Endothelial cell of umbilical vein (primary cell): ENCODE results near the gene FUT7. TPM values are rescaled to one million over a fixed set of nuclear protein-coding genes. Genes with fewer than 3 reads are reported as not detected.

Experiments used
- BruUV-seq: library from RNA; stranded (reverse); fragments of 400-500 nt; replicated peaks from 2 replicates; lab custom pipeline; 2021; lab: Mats Ljungman, UMichigan
- CTCF ChIA-PET: fragments of 300-600, 350-600 bp; sonication (Branson Sonifier 250); formaldehyde crosslinking; loops from one replicate; lab custom pipeline; 2021; ENCODE audit warnings: antibody characterized with exemption, inconsistent platforms; lab: Charles Lee
- POLR2A ChIA-PET: fragments of 300-600, 350-600 bp; sonication (Branson Sonifier 250); formaldehyde crosslinking; loops from one replicate; lab custom pipeline; 2021; ENCODE audit warnings: antibody characterized with exemption, inconsistent platforms; lab: Charles Lee
- DNase-seq: peaks from one replicate; pipeline ENCODE4 v3.0.0-alpha.2; 2011; ENCODE audit warnings: low read depth, low spot score
- FAIRE-seq: peaks from 2 replicates; lab custom pipeline; 2011; peaks lifted over from hg19 to GRCh38; lab: Jason Lieb, UNC
- H2AFZ ChIP-seq: 2 replicates; pipeline ENCODE4 v1.6.0; 2012; ENCODE audit warnings: low read depth, low read length, control low read depth, inconsistent platforms
- H3K27ac ChIP-seq: 2 replicates; pipeline ENCODE4 v1.5.1; 2011; ENCODE audit warnings: low read depth, mild to moderate bottlenecking, control low read depth, low read length, moderate library complexity; ENCODE audit not compliant: insufficient read depth
- H3K27me3 ChIP-seq, 2 experiments: 2 replicates each; pipeline versions ENCODE4 v1.6.0 to v1.6.1; 2011; ENCODE audit warnings: low read length in 2 of 2, mixed read lengths in 1 of 2; ENCODE audit not compliant: control insufficient read depth in 2 of 2, insufficient read depth in 2 of 2
- H3K36me3 ChIP-seq, 2 experiments: 2 replicates in 1 of 2; 3 replicates in 1 of 2; pipeline ENCODE4 v1.5.1; 2011; ENCODE audit warnings: low read length in 2 of 2, mild to moderate bottlenecking in 1 of 2, moderate library complexity in 1 of 2; ENCODE audit not compliant: control insufficient read depth in 2 of 2, insufficient read depth in 2 of 2; ENCODE audit errors: extremely low read depth in 1 of 2
- H3K4me1 ChIP-seq: 3 replicates; pipeline ENCODE4 v1.5.1; 2011; ENCODE audit warnings: mild to moderate bottlenecking, low read length; ENCODE audit not compliant: control insufficient read depth, insufficient read depth; ENCODE audit errors: extremely low read depth
- H3K4me2 ChIP-seq: 2 replicates; pipeline ENCODE4 v1.6.1; 2011; ENCODE audit warnings: low read length, control low read depth, mixed read lengths; ENCODE audit not compliant: insufficient read depth
- H3K4me3 ChIP-seq, 3 experiments: fragments of 200-600 bp in 1 of 3; sonication (generic), shearing (Covaris generic) in 1 of 3; replicated peaks in 1 of 3; 2 replicates each; pipeline ENCODE4 v1.5.1; 2011 to 2016; ENCODE audit warnings: control low read depth in 3 of 3, low read length in 3 of 3, mild to moderate bottlenecking in 2 of 3, inconsistent platforms in 1 of 3, low read depth in 1 of 3, moderate library complexity in 1 of 3; ENCODE audit not compliant: insufficient read depth in 1 of 3
- H3K79me2 ChIP-seq: 2 replicates; pipeline ENCODE4 v1.6.0; 2012; ENCODE audit warnings: low read length, inconsistent platforms; ENCODE audit not compliant: control insufficient read depth, insufficient read depth
- H3K9ac ChIP-seq: replicated peaks from 2 replicates; pipeline ENCODE3; 2011; ENCODE audit warnings: low read length, control low read depth; ENCODE audit not compliant: insufficient read depth; ENCODE audit errors: extremely low read depth
- H3K9me1 ChIP-seq: replicated peaks from 3 replicates; pipeline ENCODE4 v1.6.0; 2011; ENCODE audit warnings: mild to moderate bottlenecking, low read length; ENCODE audit not compliant: control insufficient read depth, insufficient read depth; ENCODE audit errors: extremely low read depth
- H3K9me3 ChIP-seq: replicated peaks from 2 replicates; pipeline ENCODE4 v1.5.1; 2012; ENCODE audit warnings: low read length, inconsistent platforms; ENCODE audit not compliant: control insufficient read depth, insufficient read depth
- H4K20me1 ChIP-seq: replicated peaks from 2 replicates; pipeline ENCODE3; 2011; ENCODE audit warnings: mild to moderate bottlenecking, low read length; ENCODE audit not compliant: control insufficient read depth, insufficient read depth; ENCODE audit errors: extremely low read depth
- EZH2 ChIP-seq: IDR thresholded peaks from 2 replicates; pipeline ENCODE4 v1.6.1; 2012; ENCODE audit warnings: borderline replicate concordance, low read depth, mild to moderate bottlenecking, moderate library complexity, low read length, inconsistent platforms; ENCODE audit not compliant: severe bottlenecking
- FOS ChIP-seq: IDR thresholded peaks from 2 replicates; pipeline ENCODE4 v1.6.1; 2011; ENCODE audit warnings: mild to moderate bottlenecking, low read length, moderate library complexity, borderline replicate concordance; ENCODE audit not compliant: insufficient read depth
- GATA2 ChIP-seq: IDR thresholded peaks from 2 replicates; pipeline ENCODE4 v1.7.0; 2011; ENCODE audit warnings: low read depth, mild to moderate bottlenecking, moderate library complexity, mixed read lengths, low read length; ENCODE audit not compliant: insufficient read length, insufficient read depth
- JUN ChIP-seq: IDR thresholded peaks from 2 replicates; pipeline ENCODE4 v1.6.1; 2011; ENCODE audit warnings: borderline replicate concordance, low read depth; ENCODE audit not compliant: insufficient read length, insufficient read depth
- MYC ChIP-seq: IDR thresholded peaks from one replicate; pipeline ENCODE4 v1.6.1; 2011; ENCODE audit warnings: mild to moderate bottlenecking, low read depth, low read length
- POLR2A ChIP-seq: IDR thresholded peaks from 2 replicates; pipeline ENCODE4 v1.6.1; 2012; ENCODE audit warnings: low read depth, mild to moderate bottlenecking, control low read depth, low read length
- POLR2AphosphoS5 ChIP-seq: IDR thresholded peaks from 2 replicates; pipeline ENCODE4 v1.6.1; 2012; ENCODE audit warnings: low read depth, mild to moderate bottlenecking, control low read depth, low read length, moderate library complexity; ENCODE audit not compliant: insufficient read depth
- dilution Hi-C: fragments of 300-500 bp; cut with MboI; formaldehyde crosslinking; loops from one replicate; pipeline ENCODE4 v1.15.0; 2019; ENCODE audit warnings: low sequenced_read_pairs; ENCODE audit not compliant: extremely low pct_ligation_motif_present
- intact Hi-C: fragments of 100-400 bp; cut with micrococcal nuclease; formaldehyde crosslinking; loops from one replicate; pipeline ENCODE4 v1.10.0; 2022
- polyA plus RNA-seq, 4 experiments: library from polyadenylated mRNA; depleted of rRNA in 3 of 4; stranded (reverse) in 3 of 4; unstranded in 1 of 4; fragments of >200 nt; gene quantifications; 2 replicates each; pipeline versions ENCODE4 v1.2.1 to v1.2.3, GENCODE V29; 2011 to 2012; ENCODE audit warnings: missing spikeins in 1 of 4
- total RNA-seq: library from RNA; stranded (reverse); gene quantifications from 2 replicates; pipeline ENCODE4 v1.2.3, GENCODE V29; 2021
- TF ChIP-seq, protein P1 (sequence below): IDR thresholded peaks from 2 replicates; pipeline ENCODE4 v1.6.1; 2011; ENCODE audit not compliant: insufficient read depth, insufficient read length
- TF ChIP-seq, protein P2 (sequence below), 2 donors: IDR thresholded peaks; 1 replicate in 1 of 2; 2 replicates in 1 of 2; pipeline ENCODE4 v1.5.1; 2011; ENCODE audit warnings: low read length in 2 of 2, mild to moderate bottlenecking in 2 of 2, moderate library complexity in 2 of 2, control low read depth in 1 of 2, inconsistent platforms in 1 of 2, low read depth in 1 of 2; ENCODE audit not compliant: insufficient read depth in 1 of 2; ENCODE audit errors: extremely low read depth in 1 of 2

The FUT7 gene
- total and polyA plus RNA-seq, 2 donors (not counting 3 experiments of a cell fraction or from before 2014, with no cell fraction given) = not detected

DNA sequence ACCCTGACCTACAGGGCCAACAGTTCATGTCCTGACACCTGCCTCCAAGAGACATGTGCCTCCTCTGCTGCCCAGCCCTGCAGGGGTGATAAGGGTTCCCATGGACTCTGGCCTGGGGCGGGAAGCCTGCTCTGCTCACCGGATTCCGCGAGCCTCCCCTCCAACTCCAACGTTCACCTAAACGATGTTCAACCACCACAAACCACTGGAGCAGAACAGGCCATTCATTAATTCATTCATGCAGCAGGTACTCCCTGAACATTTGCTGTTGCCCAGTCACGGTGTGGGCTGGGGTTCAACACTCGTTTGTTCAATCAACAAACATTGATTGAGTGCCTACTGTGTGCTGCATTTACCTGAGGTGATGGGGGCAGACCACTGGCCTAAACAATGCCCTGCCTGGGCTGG is 42.1 kb upstream of the FUT7 start:
- no peaks in the 10 kb centered on the region for H3K27me3 ChIP-seq
- FAIRE-seq (no peak), DNase-seq (no peak)
- ChIA-PET CTCF (no interaction called here), POLR2A (no interaction called here)
- dilution Hi-C loops (no loop called here), intact Hi-C loops (no loop called here)
- H3K9ac ChIP-seq = no peak overlapping the region
- H3K27ac ChIP-seq = no peak overlapping the region
- no peak overlapping the region for H3K4me2 ChIP-seq
- H3K79me2 ChIP-seq = peaks cover 12% of the 10 kb centered on the region
- no TSS peak for BruUV-seq
- H3K36me3 ChIP-seq = no peaks in the 10 kb centered on the region
- H4K20me1 ChIP-seq = no peaks in the 10 kb centered on the region
- no peak overlapping the region for H3K4me3 ChIP-seq
- no peak overlapping the region for H2AFZ ChIP-seq
- H3K9me3 ChIP-seq = no peaks in the 10 kb centered on the region
- H3K4me1 ChIP-seq = peaks cover 16% of the 10 kb centered on the region
- H3K9me1 ChIP-seq = no peaks in the 10 kb centered on the region
- no peak for TF ChIP-seq FOS
- no peak for TF ChIP-seq POLR2A
- TF ChIP-seq, protein P1, sequence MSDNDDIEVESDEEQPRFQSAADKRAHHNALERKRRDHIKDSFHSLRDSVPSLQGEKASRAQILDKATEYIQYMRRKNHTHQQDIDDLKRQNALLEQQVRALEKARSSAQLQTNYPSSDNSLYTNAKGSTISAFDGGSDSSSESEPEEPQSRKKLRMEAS = no peak
- no peak for TF ChIP-seq MYC
- TF ChIP-seq JUN = no peak

DNA sequence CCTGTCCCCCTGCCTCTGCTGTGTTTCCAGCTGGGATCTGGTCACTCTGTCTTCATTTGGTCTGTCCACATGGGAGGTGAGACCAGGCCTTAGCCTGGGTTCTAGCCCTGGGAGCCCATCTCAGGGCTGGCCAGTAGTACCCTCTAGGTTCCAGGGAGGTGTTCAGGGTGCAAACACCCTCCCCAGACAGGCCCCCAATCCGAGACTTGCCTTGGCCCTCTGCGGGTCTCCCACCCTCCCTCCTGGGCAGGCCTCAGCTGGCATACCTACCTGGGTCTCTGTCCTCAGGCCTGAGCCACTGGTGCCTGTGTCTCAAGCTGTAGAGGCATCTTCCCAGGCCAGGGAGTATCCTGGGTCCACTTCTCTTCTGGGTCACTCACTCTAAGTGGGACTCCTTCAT is 39.4 kb upstream of the FUT7 start:
- Histone ChIP-seq H3K4me2 (no peak overlapping the region), H3K27me3 (no peaks in the 10 kb centered on the region), H3K27ac (no peak overlapping the region), H2AFZ (peak overlapping the region; percentile 53), H3K4me3 (no peak overlapping the region), H4K20me1 (no peaks in the 10 kb centered on the region), H3K9ac (no peak overlapping the region), H3K9me3 (no peaks in the 10 kb centered on the region), H3K79me2 (peaks cover 9% of the 10 kb centered on the region), H3K36me3 (no peaks in the 10 kb centered on the region), H3K4me1 (peaks cover 11% of the 10 kb centered on the region), H3K9me1 (no peaks in the 10 kb centered on the region)
- no TSS peak for BruUV-seq
- ChIA-PET POLR2A (no interaction called here), CTCF (interaction anchor here (1.0 to 8.0 kb wide), 5 partner anchors 15 to 156 kb away, joined by 3 to 152 read pairs (median 8); partner anchors contain the start of genes ABCA2, MAN1B1, NPDC1 and RNF224)
- TF ChIP-seq FOS (no peak), GATA2 (no peak), MYC (no peak), POLR2AphosphoS5 (no peak), JUN (no peak), POLR2A (no peak), EZH2 (no peak)
- TF ChIP-seq, protein P1 = no peak
- TF ChIP-seq, protein P2, sequence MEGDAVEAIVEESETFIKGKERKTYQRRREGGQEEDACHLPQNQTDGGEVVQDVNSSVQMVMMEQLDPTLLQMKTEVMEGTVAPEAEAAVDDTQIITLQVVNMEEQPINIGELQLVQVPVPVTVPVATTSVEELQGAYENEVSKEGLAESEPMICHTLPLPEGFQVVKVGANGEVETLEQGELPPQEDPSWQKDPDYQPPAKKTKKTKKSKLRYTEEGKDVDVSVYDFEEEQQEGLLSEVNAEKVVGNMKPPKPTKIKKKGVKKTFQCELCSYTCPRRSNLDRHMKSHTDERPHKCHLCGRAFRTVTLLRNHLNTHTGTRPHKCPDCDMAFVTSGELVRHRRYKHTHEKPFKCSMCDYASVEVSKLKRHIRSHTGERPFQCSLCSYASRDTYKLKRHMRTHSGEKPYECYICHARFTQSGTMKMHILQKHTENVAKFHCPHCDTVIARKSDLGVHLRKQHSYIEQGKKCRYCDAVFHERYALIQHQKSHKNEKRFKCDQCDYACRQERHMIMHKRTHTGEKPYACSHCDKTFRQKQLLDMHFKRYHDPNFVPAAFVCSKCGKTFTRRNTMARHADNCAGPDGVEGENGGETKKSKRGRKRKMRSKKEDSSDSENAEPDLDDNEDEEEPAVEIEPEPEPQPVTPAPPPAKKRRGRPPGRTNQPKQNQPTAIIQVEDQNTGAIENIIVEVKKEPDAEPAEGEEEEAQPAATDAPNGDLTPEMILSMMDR (IDR thresholded peaks at IDR 0.05; ENCODE audit: extremely low read depth in 1 of 2, insufficient read depth in 1 of 2, low read depth in 1 of 2, low read length in 2 of 2) = no peak
- dilution Hi-C loops = no loop called here
- intact Hi-C loops = no loop called here
- FAIRE-seq (no peak), DNase-seq (no peak)
